ENCODE measurements around the gene TIMM8A. TPM values are rescaled to one million over a fixed set of nuclear protein-coding genes. Genes with fewer than 3 reads are reported as not detected.

Gene TIMM8A
- total and polyA plus RNA-seq, 2 of the 13 experiments (the other 11 are each of a cell fraction or from before 2014, with no cell fraction given), result 6.1 to 25.5 TPM

- ChIA-PET CTCF (ENCODE audit: low intra/inter-chr PET ratio, low total read pairs) (no interaction called here), POLR2A (no interaction called here)
- Histone ChIP-seq H3K27me3 (ENCODE audit: control insufficient read depth in 1 of 2, insufficient read depth in 2 of 2, low read length in 2 of 2) (no peaks in the 10 kb centered on the region), H2AFZ (ENCODE audit: low read length) (no peak overlapping the region), H3K36me3 (replicated peaks in 1 of 2; ENCODE audit: control insufficient read depth in 1 of 2, insufficient read depth in 2 of 2, low read length in 2 of 2) (no peaks in the 10 kb centered on the region), H3K9ac (ENCODE audit: insufficient read depth, low read depth, low read length) (no peak overlapping the region), H3K9me3 (ENCODE audit: low read length) (no peaks in the 10 kb centered on the region), H3K4me2 (ENCODE audit: low read depth, low read length) (no peak overlapping the region), H3K27ac (ENCODE audit: extremely low read length, insufficient read depth, low read length) (no peak overlapping the region), H3K79me2 (ENCODE audit: insufficient read depth, low read length) (no peaks in the 10 kb centered on the region), H3K4me1 (ENCODE audit: insufficient read depth, low read length) (no peaks in the 10 kb centered on the region), H4K20me1 (ENCODE audit: insufficient read depth, low read length) (no peaks in the 10 kb centered on the region), H3K4me3 (replicated peaks in 1 of 3; ENCODE audit: insufficient read depth in 1 of 3, low read depth in 2 of 3, low read length in 3 of 3) (no peak overlapping the region)
- in situ Hi-C loops (cut with HindIII; ENCODE audit: extremely low pct_ligation_motif_present, low pct_unique_long_range_greater_than_20kb), result no loop called here
- FAIRE-seq (no peak), DNase-seq (ENCODE audit: low spot score) (no peak), ATAC-seq (no peak)
- intact Hi-C loops (cut with micrococcal nuclease; ENCODE audit: unreplicated experiment), result no loop called here
- TF ChIP-seq HNRNPLL (IDR thresholded peaks at IDR 0.05; ENCODE audit: low read depth, low read length, poor library complexity, severe bottlenecking), result no peak
- TF ChIP-seq ZNF432 (CRISPR knock-in tag; IDR thresholded peaks at IDR 0.05; ENCODE audit: borderline replicate concordance), result no peak
- TF ChIP-seq ZNF782 (CRISPR knock-in tag; IDR thresholded peaks at IDR 0.05; ENCODE audit: borderline replicate concordance), result no peak
- TF ChIP-seq EP300 (IDR thresholded peaks at IDR 0.05; ENCODE audit: low read depth in 2 of 2, low read length in 2 of 2), result no peak
- TF ChIP-seq EP300 (CRISPR knock-in tag; IDR thresholded peaks at IDR 0.05; ENCODE audit: borderline replicate concordance), result no peak
- TF ChIP-seq SRF (IDR thresholded peaks at IDR 0.05; ENCODE audit: low read depth, low read length), result no peak
- no peak for TF ChIP-seq PATZ1 (CRISPR knock-in tag; IDR thresholded peaks at IDR 0.05)
- no peak for TF ChIP-seq ZNF205 (CRISPR knock-in tag; IDR thresholded peaks at IDR 0.05)
- TF ChIP-seq GFI1 (CRISPR knock-in tag; IDR thresholded peaks at IDR 0.05; ENCODE audit: borderline replicate concordance), result no peak
- no peak for TF ChIP-seq ZNF232 (CRISPR knock-in tag; IDR thresholded peaks at IDR 0.05; ENCODE audit: borderline replicate concordance)
- no peak for TF ChIP-seq ZFP91 (CRISPR knock-in tag; IDR thresholded peaks at IDR 0.05; ENCODE audit: borderline replicate concordance)
- TF ChIP-seq, protein P1, sequence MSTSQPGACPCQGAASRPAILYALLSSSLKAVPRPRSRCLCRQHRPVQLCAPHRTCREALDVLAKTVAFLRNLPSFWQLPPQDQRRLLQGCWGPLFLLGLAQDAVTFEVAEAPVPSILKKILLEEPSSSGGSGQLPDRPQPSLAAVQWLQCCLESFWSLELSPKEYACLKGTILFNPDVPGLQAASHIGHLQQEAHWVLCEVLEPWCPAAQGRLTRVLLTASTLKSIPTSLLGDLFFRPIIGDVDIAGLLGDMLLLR (CRISPR knock-in tag; IDR thresholded peaks at IDR 0.05), result no peak
- TF ChIP-seq, protein P2, sequence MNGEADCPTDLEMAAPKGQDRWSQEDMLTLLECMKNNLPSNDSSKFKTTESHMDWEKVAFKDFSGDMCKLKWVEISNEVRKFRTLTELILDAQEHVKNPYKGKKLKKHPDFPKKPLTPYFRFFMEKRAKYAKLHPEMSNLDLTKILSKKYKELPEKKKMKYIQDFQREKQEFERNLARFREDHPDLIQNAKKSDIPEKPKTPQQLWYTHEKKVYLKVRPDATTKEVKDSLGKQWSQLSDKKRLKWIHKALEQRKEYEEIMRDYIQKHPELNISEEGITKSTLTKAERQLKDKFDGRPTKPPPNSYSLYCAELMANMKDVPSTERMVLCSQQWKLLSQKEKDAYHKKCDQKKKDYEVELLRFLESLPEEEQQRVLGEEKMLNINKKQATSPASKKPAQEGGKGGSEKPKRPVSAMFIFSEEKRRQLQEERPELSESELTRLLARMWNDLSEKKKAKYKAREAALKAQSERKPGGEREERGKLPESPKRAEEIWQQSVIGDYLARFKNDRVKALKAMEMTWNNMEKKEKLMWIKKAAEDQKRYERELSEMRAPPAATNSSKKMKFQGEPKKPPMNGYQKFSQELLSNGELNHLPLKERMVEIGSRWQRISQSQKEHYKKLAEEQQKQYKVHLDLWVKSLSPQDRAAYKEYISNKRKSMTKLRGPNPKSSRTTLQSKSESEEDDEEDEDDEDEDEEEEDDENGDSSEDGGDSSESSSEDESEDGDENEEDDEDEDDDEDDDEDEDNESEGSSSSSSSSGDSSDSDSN (CRISPR knock-in tag; IDR thresholded peaks at IDR 0.05), result no peak
- TF ChIP-seq ZNF558 (CRISPR knock-in tag; IDR thresholded peaks at IDR 0.05; ENCODE audit: borderline replicate concordance), result no peak
- no peak for TF ChIP-seq SNAPC5 (CRISPR knock-in tag; IDR thresholded peaks at IDR 0.05; ENCODE audit: borderline replicate concordance)
- no peak for TF ChIP-seq PAX8 (CRISPR knock-in tag; IDR thresholded peaks at IDR 0.05; ENCODE audit: borderline replicate concordance)
- no peak for TF ChIP-seq ZNF652 (CRISPR knock-in tag; IDR thresholded peaks at IDR 0.05; ENCODE audit: borderline replicate concordance, low read depth)
- WGBS (ENCODE audit: low lambda C conversion rate), result 100% methylated on average over 1 of the region's 3 CpGs
- BruUV-seq (replicated peaks), result no TSS peak
These were observed 13.6 kb upstream of the TIMM8A start for GRCh38 chrX:101362116-101362515.

Data from HepG2 (cell line).